ENCODE measurements around the gene CNTF.

Gene CNTF

DNA sequence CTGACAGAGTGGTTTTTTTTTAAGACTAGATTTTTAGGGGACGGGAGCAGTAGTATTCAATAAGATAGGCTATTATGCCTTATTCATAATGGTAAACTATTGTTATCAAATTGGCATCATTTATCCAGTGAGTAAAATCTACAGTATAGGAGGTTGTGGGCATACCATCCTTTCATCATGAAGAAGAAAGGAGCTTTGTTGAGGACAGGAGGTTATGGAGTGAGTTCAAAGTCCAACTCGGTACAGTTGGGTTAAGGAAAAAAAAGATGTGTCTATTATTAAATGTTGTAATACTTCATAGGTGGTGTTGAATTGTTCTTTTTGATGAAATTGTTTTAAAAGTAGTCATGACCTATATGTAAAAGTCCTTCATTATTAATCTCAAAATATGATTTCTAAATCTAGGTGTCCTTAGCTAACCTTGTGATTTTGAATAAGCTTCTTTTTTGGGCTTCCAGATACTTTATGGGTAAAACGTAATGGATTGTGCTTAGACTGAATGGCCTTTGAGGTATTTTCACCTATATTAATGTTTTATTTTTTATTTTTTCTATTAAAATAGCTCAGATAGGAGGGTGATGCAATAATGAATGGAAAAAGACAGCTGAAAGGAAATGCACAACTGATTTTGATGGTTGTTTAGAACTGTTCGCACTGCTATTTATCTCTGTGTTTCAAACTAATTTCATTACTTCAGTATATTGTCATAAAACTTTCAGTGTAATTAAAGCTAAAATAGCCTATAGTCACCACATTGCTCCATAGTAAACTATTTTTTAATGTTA is 15.3 kb upstream of the CNTF start:
- no peak for DNase-seq

DNA sequence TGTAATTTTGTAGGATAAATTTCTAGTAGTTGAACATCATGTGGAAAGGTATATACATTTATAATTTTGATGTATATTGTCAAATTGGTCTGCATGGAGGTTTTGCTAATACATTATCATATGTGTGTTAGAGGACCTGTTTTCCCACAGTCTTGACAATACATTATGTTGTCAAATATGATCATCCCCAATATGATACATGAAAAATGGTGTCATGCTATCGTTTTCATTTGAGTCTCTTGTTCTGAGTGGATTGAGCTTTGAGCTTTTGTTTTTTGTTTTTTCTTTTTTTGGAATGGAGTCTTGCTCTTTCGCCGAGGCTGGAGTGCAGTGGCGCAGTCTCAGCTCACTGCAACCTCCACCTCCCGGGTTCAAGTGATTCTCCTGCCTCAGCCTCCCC is 14.1 kb upstream of the CNTF start:
- no peak for DNase-seq

DNA sequence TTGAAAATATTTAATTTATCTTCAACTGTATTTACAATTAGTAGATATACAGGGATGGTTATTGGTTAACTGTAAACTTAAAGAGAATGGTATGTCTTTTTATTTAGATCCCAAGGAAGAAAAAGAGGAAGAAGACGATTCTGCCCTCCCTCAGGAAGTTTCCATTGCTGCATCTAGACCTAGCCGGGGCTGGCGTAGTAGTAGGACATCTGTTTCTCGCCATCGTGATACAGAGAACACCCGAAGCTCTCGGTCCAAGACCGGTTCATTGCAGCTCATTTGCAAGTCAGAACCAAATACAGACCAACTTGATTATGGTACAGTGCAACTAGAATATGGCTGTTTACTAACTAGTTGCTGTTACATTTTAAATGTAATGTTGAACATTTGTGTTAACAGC is 12.7 kb upstream of the CNTF start:
- no peak for DNase-seq

DNA sequence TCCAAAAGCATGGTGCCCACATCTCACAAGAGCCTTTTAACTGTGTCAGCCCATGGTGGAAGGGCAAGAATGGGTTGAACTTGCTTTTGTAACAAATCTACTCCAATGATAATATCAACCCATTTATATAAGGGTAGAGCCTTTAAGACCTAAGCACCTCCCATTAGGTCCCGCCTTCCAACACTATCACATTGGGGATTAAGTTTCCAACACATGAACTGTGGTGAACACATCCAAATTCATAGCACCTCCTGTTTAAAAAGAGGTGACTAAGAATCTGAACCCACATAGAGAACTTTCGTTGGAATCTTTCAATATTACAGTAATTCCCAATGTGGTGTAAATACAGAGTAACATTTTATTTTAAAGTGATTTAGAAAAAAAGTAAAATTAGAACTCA is 9.2 kb upstream of the CNTF start:
- no peak for DNase-seq

DNA sequence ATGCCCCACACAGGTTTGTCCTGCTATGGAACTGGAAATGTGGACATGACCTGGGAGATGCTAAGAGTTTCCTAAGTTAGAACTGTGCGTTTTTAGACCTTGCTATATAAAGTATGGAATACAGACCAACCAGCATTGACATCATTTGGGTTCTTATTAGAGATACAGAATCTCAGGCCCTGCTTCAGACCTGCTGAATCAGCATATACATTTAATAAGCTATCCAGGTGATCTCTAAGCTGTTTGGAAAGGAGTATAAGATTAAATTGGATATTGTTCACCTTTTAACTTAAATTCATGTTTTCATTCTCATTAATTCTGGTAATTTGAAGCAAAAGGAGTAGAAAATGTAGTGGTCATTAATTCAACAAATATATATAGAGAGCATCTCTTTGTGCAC is 6.9 kb upstream of the CNTF start:
- no peak for DNase-seq

DNA sequence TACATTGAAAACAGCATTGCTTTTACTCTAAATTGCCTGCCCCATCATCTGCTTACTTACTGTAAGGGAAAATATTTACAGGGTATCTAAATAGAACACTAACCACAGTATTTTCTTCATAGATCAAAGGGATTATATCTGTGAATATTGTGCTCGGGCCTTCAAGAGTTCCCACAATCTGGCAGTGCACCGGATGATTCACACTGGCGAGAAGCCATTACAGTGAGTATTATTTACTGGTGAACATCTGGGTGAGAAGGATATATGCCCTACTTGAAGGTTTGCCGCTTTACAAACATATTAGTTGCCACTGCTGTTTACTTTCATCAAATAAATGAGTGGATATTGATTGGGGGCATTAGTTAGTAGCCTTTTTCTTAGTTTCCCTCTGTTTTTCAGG is 5.9 kb upstream of the CNTF start:
- no peak for DNase-seq

DNA sequence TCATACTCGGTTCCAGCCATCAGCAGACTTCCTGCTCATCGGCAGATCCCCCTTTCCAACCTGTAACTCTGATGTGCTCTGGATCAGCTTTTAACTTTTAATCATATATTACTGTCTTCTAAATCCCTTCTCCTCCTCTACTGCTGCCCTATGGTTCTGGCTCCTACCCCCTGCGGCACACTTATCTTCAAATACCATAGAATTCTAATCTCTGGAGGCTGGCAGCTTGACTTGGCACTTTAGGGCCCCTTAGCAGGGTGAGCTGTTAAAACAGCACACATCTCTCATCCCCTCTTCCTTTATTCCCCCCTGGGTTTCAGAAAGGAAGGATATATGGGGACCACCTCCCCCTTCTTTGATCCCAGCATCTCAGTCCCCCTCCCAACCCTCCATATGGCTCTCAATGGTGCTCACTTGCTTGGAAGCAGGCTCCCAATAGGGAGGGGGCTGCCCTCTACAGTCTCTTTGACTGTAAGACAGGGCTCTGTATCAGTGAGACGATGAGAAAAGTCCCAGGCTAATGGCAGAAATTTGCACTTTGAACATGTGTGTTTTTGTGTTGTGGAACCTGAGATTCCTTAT is 4.4 kb upstream of the CNTF start:
- no peak for DNase-seq

DNA sequence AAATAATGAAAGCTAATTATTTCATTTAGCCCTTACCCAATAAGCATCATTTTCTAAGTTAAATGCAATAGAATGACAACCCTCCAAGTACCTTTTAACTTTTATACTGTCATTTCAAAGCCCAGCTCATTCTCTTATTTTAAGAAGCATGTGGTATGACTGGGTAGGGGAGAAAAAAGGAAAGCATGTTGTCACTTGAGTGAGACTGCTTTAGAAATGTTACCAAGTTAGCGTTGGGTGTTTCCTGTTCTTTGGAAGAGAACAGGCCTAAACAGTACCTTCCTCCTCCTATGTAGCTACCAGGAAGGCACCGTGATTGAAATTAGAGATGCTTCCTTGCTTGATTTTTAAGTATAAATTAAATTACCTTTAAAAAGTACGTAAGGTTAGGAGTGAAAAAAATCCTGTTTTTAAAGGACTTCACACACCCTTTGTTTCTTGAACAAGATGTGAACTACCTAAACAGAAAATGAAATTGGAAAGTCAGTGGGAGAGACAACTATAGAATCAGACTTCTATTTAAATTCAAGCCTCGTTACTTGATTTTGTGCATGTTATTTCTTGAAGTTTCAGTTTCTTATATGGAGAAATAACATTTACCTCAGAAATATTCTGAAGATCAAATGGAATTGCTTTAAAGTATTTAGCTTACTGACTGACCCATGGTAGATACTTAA is 741 bp upstream of the CNTF start:
- no peak for DNase-seq

DNA sequence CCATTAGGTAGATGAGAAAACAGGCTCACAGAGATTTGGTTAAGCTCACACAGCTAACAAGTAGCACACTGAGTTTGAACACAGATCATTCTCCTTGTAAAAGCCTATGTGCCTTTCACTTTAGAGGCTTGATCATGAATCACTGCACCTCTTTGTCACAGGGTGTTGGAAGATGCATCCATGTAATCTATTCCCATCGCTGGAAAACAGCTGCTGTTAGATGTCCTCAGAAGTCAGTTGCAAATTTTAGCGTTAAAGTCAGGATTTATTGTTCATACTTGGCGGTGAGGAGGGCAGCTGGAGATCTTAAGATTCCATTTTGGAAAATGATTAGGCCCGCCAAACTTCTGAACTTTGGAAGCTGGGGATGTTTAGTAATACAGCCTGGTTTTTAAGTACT is 2.6 kb downstream of the CNTF start:
- no peak for DNase-seq

DNA sequence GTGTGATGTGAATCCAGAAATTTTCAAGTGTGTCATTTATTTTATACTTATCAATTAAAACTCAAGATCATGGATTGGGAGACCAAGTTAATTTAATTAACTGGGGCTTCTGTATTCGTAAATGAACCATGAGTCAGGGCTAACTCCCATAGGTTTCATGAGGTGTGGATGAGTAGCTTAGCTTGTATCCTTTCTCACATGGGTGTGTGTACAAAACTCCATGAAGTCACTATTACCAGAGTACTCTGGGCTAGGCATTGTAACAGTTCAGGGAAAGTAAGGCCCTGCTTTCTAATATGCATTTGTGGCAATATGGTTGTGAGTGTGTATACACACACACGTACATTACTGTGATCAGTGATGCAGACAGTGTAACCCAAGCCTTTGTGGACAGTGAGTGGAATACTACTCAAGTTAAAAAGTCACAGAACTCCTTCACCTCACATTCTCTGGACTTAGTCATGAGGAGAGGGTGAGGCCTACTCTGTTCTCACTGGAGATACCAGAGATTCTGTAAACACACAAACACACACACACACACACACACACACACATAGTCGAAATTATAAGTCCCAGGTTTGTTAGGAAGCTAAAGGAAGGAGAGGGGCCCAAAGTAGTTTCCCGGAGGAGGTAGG is 3.5 kb downstream of the CNTF start:
- no peak for DNase-seq

DNA sequence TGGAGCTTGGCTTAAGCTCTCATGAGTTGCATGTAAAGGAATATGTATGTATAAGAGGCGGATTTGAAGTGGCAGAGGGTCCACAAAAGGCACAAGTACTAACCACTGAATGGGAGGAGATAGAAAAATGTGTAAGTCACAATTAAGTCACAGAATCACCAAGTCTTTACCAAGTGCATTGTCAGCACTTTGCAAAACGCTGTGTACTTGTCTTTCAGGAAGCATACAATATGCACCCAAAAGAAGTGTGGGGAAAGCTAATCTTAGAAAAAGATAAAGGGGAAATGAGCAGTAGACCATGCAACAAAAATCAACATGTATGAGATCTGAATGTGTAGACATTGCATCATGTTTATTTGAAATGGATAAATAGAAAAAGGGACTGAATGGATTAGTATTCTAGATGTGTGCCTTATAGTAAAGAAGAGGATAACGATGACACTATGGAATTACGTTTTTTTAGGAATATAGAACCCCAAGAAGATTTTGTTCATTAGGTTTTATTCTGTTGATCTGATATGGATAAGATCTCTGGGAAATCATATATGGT is 4.5 kb downstream of the CNTF start:
- DNase-seq: no peak

DNA sequence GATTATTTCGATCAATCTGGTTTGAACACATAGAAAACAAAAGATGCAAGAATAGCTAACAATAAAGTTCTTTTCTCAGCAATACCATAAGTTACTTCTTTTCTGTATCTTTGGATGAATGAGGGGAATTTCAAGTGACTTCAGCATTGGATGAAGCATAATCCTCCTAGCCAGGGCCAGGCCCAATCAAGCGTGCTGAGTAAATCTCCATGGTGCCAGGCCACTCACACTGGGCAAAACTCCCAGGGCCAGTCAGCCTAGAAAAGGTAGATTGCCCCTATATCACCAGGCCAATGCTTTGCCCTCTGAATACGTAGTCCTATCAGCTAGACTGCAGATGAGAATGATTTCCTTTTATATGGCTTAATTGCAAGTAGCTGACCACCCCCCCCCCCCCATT is 6.0 kb downstream of the CNTF start:
- DNase-seq: no peak

DNA sequence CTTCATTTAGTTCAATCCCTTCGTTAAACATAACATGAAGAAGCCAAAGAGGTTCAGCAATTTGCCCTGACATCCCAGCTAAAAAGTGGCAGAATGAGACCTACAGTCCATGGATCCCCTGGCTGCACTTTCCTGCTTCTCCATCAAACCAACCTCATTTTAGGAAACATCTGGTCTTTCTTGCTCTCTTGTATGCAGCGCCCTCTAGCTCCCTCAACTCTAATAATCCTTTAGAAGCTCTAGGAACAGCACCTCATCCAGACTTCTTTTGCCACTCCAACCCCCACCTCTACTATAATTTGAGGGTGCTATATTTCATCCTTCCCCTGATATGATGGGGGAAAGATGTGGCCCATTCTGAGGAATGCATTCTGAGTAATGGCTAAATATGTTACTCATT is 7.4 kb downstream of the CNTF start:
- DNase-seq: no peak

DNA sequence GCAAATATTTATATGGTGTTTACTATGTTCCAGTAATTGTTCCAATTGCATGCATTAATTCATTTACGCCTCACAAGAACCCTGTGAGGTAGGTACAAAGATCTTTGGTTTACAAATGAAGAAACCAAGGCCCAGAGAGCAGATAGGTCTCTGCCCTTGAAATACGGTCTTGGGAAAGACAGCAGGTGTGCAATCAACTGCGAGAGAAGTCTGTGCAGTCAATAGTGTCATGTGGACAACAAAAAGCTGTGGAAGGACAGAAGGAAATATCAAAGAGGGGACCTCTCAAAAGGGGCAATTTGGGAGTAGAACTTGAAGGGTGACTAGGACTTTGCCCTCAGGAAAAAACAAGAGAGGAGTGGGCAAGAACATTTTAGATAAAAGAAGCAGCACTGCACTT is 8.9 kb downstream of the CNTF start:
- no peak for DNase-seq

DNA sequence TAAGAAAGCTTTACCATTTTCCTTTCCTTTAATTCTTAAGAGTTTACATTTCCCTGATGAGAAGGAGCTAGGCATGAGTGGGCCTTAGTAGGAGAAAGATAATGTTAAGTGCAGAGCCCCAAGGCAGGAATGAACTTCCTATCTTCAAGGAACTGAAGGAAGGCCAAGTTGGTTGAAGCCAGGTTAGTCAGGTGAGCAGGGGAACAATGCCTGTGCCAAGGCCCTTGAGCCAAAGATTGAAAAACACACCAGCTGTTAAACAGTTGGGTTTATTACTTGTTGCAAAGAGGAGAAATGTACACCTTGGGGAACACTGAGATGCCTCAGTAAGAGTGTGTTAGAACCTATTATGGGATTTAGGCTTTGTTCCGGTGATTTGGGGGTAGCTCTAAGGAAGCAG is 10.0 kb downstream of the CNTF start:
- DNase-seq: no peak

DNA sequence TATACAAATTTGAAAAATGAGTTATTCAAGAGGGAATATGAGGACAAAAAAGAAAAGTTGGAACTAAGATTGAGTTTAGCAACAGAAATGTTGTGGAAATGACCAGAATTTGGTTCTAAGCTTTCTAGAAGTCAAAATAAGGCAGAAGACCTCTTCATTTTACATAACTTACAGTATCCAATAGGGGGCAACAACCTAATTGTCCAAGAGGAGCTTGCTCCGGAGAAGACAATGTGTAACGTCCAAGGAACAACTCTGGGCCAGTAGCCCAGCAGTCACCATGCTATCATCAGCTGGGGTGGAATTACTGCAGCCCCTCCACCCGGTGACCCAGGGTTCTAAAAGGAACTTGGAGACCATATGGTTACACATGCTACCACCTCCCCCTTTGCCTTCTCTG is 14.1 kb downstream of the CNTF start:
- no peak for DNase-seq

DNA sequence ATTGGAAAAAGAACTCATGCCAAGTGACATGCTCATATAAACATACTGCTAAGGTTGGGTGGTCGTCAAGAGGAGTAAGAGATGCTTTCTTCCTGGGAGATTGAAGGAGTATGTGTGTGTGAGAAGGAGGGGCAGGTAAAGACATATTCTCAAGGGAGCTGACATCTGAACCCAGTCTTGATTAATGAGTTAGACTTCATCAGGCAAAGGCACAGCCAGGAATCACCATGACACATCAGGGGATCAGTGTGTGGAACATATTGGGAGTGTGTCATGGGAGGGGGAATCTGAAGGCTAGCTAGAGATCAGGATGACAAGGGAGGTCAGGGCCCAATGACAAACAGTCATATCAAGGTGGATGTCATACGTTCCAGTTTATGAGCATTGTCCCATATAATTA is 14.9 kb downstream of the CNTF start:
- no peak for DNase-seq

DNA sequence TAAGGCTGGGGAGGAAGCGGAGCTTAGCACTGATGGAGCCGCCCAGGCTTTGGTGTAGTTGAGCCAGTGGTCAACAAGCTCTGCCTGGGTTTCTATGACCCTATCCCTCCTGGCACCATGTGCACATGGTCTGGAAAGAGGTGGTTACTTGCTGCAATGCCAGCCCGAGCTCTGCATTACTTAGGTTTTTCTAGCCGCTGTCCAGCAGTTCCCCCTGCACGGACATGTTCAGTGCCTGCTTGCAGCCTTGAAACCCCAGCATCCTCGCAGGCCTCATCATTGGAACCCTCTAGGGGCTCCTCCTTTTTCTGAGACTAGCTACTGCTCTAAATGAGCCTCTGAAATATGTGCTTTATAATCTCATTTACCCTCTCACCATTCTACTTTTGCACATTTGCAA is 16.6 kb downstream of the CNTF start:
- no peak for DNase-seq

DNA sequence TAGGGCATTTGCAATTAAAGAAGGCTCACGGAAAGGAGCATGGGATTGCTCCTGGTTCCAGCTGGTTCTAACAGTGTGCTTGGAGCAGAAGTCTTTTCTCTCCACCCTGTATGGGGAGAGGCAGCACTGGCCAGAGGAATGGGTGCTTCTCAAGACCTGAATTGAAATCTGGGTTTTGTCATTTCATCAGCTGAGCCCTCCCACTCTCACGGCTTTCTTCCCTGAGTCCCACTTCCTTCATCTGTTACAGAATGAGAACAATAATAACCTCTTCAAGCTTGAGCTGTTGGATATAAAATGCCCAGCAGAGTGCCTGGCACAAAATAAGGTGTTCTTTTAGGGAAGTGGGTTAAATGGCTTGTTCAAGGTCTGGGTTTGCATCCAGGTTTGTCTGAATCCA is 17.2 kb downstream of the CNTF start:
- no peak for DNase-seq

DNA sequence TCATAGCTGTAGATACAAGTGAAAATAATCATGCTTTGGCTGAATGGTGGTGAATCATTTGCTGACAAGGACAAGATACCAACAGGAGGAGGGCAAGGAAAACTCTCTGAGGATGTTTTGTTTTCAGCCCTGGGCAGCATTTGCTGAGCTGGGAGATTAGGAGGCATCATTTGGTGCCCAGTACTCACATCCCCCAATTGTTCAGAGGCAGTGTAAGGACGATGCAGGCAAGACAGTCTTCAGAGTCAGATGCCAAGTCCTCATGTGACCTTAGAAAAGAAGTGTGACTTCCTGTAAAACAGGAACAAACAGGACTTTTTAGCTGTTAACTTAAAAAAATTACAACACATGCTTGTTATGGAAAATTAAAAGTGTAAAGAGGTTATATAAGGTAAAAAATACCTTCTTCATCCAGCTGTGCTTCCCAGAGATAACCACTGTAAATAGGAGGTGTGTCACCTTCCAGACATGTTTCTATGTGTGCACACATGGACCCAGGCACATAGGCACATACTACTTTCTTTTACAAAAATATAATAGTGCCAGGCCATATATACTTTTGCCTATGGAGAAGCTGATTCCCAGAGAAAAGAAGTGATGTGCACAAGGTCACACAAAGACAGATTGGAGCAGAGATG is 18.0 kb downstream of the CNTF start:
- DNase-seq: no peak

DNA sequence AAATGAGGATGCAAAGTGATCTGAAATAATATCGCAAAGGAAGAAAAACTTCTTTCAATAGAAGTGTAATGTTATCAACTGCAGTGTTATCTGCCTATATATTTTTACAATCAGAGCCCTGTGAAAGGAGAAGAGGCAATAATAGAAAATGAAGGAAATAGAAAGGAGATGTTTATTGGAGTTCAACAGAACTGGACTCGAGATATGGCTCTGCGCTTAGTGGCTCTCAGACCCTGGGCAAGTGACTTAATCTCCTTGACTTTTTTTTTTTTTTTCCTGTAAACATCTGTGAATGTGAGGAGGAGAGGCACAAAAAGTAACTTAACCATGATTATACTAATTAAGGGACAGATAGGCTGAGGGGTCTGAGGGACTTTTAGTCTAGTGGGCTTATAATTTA is 18.9 kb downstream of the CNTF start:
- no peak for DNase-seq

DNA sequence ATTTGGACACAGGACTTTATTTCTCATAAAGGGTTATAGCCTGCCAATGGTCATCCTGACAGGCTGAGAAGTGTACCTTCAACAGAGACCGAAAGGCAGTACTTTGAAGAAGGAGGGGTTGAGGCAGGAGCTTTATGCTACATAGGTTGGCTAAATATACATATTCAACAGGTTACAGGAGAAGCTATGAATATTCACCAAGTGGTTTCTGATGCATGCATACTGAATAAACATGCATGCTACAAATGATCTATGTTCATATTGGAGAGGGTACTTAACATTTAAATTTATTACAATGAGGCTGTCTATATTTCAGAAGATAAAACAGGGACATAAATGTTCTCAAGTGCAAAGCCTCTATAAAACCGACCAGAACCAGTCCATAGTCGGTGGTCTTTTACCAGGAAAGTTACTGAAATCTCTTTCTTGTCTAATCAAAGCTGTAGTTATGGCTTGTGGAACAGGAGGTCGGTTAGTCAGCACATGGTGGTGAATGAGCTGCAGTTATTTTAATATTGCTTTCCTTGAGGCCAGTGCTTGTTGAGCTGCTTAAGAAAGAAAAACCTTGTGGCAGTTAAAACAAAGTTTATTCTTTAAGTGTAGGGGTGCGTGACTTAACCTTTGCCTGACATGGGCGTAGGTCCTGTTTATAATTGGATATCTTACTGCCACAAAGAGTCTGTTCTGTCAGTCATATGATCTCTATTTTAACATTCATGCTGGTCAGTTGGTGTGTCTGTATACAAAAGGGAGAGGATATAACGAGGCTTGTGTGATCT is 19.5 kb downstream of the CNTF start:
- no peak for DNase-seq
